Activated T-helper 1 cell treated with anti-CD3 and anti-CD28 coated beads, Interleukin-12 subunit alpha, Interleukin-12 subunit beta, Interleukin-2, Interleukin-4 antibody, amounts not matched to agents 30 ng/mL and 10 ng/mL and 1 ng/mL, durations not matched to agents 14 hours and 24 hours and 36 hours (primary cell): ENCODE data around the gene VRK1. TPM values are rescaled to one million over a fixed set of nuclear protein-coding genes. Genes with fewer than 3 reads are reported as not detected.

Source experiments
- DNase-seq: peaks from one replicate; pipeline ENCODE4 v3.0.0; 2021; ENCODE audit warnings: low spot score
- H3K27ac Mint-ChIP-seq: one replicate; pipeline ENCODE4 v1.8.0; 2021; ENCODE audit warnings: mild to moderate bottlenecking, mixed read lengths
- H3K27me3 Mint-ChIP-seq: one replicate; pipeline ENCODE4 v1.8.0; 2022; ENCODE audit warnings: mild to moderate bottlenecking, moderate library complexity, mixed read lengths; ENCODE audit not compliant: insufficient read depth
- H3K36me3 Mint-ChIP-seq: one replicate; pipeline ENCODE4 v1.8.0; 2021; ENCODE audit warnings: low read depth, mixed read lengths
- H3K4me1 Mint-ChIP-seq: one replicate; pipeline ENCODE4 v1.8.0; 2021; ENCODE audit warnings: low read depth, mixed read lengths
- H3K4me3 Mint-ChIP-seq: one replicate; pipeline ENCODE4 v1.8.0; 2021; ENCODE audit warnings: mild to moderate bottlenecking, moderate library complexity, mixed read lengths
- H3K9me3 Mint-ChIP-seq: one replicate; pipeline ENCODE4 v1.8.0; 2021; ENCODE audit warnings: mixed read lengths
- intact Hi-C: fragments of 100-400 bp; cut with micrococcal nuclease; formaldehyde crosslinking; loops from one replicate; pipeline ENCODE4 v1.15.1; 2024
- total RNA-seq: library from RNA; stranded (reverse); gene quantifications from 2 replicates; pipeline ENCODE4 v1.2.3, GENCODE V29; 2022

VRK1 gene
- total RNA-seq, 1 donor from 2014 or later: 79.4 TPM

DNA sequence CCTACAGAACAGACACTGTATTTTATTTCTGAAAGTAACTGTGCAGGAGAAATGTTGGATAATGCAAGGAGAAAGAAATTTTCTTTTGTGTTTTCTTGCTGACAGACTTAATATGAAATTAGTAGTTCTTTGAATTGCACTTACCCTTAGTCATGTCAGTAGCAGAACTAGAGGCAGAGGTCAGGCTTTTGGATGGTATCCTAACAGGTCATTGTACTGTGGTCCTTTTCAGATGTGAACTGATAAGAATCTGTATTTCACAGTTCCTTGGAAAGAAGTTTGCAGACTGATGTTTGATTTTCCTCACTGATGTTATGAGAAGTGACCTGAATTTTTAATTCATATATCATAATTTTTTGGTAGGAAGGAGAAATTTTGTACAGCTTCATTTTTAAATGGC lies 46.0 kb downstream of the VRK1 start:
- intact Hi-C loops: no loop called here
- Mint-ChIP-seq H3K27ac (no peak overlapping the region), H3K9me3 (no peaks in the 10 kb centered on the region), H3K4me3 (no peak overlapping the region), H3K36me3 (peaks cover 33% of the 10 kb centered on the region), H3K4me1 (peaks cover 9% of the 10 kb centered on the region), H3K27me3 (no peaks in the 10 kb centered on the region)
- DNase-seq: no peak

DNA sequence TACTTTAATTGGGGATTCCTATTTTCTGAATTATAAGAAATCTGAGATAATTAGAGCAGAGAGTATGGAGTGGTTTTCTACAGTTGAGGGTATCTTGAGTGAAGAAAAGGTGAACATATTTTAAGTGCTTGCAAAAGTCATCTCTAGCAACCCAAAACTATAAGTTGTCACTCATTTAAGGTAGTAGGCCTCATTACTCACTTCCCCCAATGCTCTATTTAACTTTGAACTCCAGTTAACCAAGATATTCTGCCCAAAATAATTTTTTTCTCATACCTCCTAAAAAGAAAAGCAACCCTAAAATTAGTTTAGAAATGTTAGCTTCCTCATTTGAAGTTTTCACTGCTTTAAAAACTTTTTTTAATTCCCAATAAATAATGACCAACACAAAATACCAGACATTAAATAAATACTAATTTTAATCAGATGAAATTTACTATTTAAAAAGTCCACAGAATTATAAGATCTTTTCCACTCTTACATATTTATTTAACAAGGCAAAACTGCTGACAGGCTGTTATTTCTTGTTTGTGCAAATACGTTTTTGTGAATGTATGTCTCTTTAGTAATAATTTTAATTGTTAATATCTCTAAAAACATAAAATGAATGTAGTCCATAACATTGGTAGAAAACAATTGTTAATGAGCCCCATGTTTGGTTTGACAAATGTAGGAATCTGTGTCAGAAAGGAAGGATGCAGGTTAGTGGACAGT lies 47.8 kb downstream of the VRK1 start:
- H3K27ac Mint-ChIP-seq: no peak overlapping the region
- no peaks in the 10 kb centered on the region for H3K27me3 Mint-ChIP-seq
- no peaks in the 10 kb centered on the region for H3K9me3 Mint-ChIP-seq
- no peak for DNase-seq
- intact Hi-C loops: no loop called here
- peaks cover 4% of the 10 kb centered on the region for H3K4me1 Mint-ChIP-seq
- H3K4me3 Mint-ChIP-seq: no peak overlapping the region
- peaks cover 28% of the 10 kb centered on the region for H3K36me3 Mint-ChIP-seq

DNA sequence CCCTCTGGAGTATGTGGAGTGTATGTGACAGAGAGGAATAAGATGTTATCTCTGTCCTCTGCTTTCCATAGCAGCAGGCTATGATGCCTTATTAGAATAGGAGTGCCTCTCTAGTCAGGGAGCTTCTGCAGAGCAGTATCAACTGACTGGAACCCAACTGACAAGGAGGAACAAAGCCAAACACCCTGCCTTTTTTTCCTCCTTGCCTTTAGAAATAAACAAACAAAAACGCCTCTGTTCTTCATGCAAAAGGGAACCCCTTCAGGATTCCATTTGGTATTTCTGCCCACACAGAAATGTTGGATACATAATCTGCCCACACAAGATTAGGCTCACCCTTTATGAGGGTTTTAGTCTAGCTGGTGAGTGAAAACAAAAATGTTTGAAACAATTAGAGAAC lies 50.3 kb downstream of the VRK1 start:
- intact Hi-C loops: no loop called here
- Mint-ChIP-seq H3K9me3 (no peaks in the 10 kb centered on the region), H3K4me1 (peaks cover 16% of the 10 kb centered on the region), H3K27me3 (no peaks in the 10 kb centered on the region), H3K4me3 (no peak overlapping the region), H3K36me3 (peaks cover 24% of the 10 kb centered on the region), H3K27ac (no peak overlapping the region)
- no peak for DNase-seq

- peaks cover 25% of the 10 kb centered on the region for H3K36me3 Mint-ChIP-seq
These were observed 50.8 kb downstream of the VRK1 start for GRCh38 chr14:96848011-96848410.

GRCh38 chr14:96849733-96850132 lies 52.6 kb downstream of the VRK1 start:
- H3K4me3 Mint-ChIP-seq: no peak overlapping the region
- H3K36me3 Mint-ChIP-seq: peaks cover 22% of the 10 kb centered on the region
- H3K27me3 Mint-ChIP-seq: no peaks in the 10 kb centered on the region
- peaks cover 17% of the 10 kb centered on the region for H3K4me1 Mint-ChIP-seq
- intact Hi-C loops: no loop called here
- H3K27ac Mint-ChIP-seq: no peak overlapping the region
- H3K9me3 Mint-ChIP-seq: no peaks in the 10 kb centered on the region
- DNase-seq: no peak

More at GRCh38 chr14:96848011-96848410, 50.8 kb downstream of the VRK1 start:
- no peak for DNase-seq
- H3K9me3 Mint-ChIP-seq: no peaks in the 10 kb centered on the region
- H3K27ac Mint-ChIP-seq: no peak overlapping the region
- peaks cover 18% of the 10 kb centered on the region for H3K4me1 Mint-ChIP-seq
- intact Hi-C loops: no loop called here
- H3K4me3 Mint-ChIP-seq: no peak overlapping the region
- H3K27me3 Mint-ChIP-seq: no peaks in the 10 kb centered on the region

DNA sequence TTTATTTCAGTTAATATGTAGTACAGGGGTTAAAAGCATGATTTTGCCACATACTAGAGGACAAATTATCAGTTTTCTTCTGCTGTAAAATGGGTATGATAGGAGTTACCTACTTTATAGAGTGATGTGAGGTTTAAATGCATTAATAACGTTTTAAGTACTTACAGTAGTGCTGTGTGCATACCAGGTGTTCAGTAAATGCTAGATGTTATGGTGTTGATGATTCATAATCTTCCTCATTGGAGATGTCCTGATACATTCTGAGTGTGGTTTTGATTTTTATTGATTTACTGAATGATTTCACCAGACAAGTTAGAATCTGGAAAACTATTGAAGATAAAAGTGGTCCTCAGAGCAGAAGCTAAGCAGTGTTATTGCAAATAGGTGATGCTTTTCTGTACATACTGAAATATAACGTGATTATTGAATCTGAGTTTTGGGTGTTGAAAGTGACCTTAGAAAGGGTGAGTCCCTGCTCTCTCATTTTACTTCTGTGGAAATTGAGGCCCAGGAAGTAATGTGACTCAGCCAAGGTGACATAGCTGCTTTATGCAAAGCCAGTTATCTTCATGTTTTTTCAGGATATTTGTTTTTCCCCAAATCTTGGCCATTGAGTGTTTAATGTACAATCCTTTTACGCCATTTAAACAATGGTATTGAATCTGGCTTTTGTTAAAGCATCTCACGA lies 54.7 kb downstream of the VRK1 start:
- Mint-ChIP-seq H3K9me3 (no peaks in the 10 kb centered on the region), H3K27ac (no peak overlapping the region), H3K27me3 (no peaks in the 10 kb centered on the region), H3K4me1 (peaks cover 17% of the 10 kb centered on the region), H3K36me3 (peaks cover 22% of the 10 kb centered on the region), H3K4me3 (no peak overlapping the region)
- intact Hi-C loops: no loop called here
- no peak for DNase-seq

DNA sequence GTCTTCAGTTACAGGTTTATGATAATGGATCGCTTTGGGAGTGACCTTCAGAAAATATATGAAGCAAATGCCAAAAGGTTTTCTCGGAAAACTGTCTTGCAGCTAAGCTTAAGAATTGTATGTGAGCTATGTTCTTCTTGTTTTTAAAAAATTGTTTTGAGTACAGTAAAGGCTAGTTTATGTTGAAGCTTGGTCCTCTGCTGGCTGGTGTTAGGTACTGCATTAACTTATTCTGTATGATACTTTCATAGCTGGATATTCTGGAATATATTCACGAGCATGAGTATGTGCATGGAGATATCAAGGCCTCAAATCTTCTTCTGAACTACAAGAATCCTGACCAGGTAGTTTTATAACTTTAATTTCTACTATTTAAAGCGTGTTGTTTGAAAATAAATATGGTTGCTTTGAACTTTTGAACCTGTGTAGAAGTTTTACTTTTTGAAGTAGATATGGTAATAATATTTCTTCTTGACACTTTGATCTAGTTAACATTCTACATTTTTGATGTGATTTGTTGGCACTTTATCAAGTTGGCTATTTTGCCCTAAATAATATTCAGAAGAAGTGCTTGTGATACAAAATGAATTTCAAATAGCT lies 55.7 kb downstream of the VRK1 start:
- no peak overlapping the region for H3K4me3 Mint-ChIP-seq
- peaks cover 17% of the 10 kb centered on the region for H3K4me1 Mint-ChIP-seq
- intact Hi-C loops: loop anchor here (1.0 kb wide), 1 partner anchor 56 kb away; the partner anchor contains the start of gene VRK1
- DNase-seq: no peak
- peak overlapping the region; percentile 6 for H3K27ac Mint-ChIP-seq
- no peaks in the 10 kb centered on the region for H3K9me3 Mint-ChIP-seq
- H3K36me3 Mint-ChIP-seq: peaks cover 18% of the 10 kb centered on the region
- H3K27me3 Mint-ChIP-seq: no peaks in the 10 kb centered on the region

DNA sequence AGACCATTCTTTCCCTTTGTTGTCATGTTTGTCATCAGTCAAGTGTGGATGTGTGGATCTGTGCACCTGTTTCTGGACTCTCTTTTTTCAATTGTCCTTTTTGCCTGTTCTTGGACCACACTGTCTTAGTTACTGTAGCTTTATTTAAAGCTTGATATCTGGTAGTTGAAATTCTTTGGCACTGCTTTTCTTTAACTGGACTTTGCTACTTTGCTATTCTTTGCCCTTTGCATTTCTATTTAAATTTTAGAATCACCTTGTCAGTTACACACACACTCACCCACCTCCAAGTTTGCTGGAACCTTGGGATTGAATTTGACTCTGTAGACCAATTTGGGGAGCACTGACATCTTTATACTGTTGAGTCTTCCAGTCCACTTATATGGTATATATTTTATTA lies 61.5 kb downstream of the VRK1 start:
- H3K27ac Mint-ChIP-seq: no peak overlapping the region
- peaks cover 8% of the 10 kb centered on the region for H3K36me3 Mint-ChIP-seq
- no peaks in the 10 kb centered on the region for H3K27me3 Mint-ChIP-seq
- H3K9me3 Mint-ChIP-seq: no peaks in the 10 kb centered on the region
- no peak for DNase-seq
- H3K4me3 Mint-ChIP-seq: no peak overlapping the region
- intact Hi-C loops: no loop called here
- no peaks in the 10 kb centered on the region for H3K4me1 Mint-ChIP-seq

DNA sequence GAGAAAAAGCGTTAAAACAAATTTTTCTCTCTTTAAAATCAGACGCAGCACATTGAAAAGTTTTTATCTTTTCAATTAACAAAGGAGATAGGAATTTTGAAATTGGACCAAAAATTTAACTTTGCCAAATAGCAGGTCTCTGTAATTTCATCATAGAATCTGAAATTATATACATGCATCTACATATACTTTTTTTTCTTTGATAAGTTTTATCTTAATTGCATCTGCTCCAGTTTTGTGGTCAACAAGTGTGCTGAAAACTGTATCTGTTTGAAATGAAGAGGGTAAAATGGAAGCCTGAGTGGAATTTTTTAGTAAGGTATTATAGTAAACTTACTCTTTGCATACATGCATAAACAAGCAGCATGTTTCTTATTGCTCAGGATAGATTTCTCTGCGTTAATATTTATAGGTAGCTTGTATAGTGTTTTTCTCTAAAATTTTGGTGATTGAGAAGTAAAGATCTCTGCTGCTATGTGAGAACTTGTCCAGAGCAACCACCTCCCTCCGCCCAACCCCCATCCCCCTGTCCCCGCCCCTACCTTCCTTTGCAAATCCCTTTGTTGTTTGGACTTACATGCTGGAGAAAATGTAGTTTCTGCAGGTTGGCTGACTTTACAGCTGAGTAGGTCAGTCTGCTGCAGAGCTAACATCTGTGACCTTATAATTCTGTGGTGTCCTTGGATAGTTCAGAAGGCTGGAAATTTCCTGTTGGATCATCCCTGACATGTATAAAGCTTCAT lies 64.6 kb downstream of the VRK1 start:
- Mint-ChIP-seq H3K36me3 (peaks cover 25% of the 10 kb centered on the region), H3K4me1 (no peaks in the 10 kb centered on the region), H3K27me3 (no peaks in the 10 kb centered on the region), H3K4me3 (no peak overlapping the region), H3K27ac (no peak overlapping the region), H3K9me3 (no peaks in the 10 kb centered on the region)
- no peak for DNase-seq
- intact Hi-C loops: no loop called here

DNA sequence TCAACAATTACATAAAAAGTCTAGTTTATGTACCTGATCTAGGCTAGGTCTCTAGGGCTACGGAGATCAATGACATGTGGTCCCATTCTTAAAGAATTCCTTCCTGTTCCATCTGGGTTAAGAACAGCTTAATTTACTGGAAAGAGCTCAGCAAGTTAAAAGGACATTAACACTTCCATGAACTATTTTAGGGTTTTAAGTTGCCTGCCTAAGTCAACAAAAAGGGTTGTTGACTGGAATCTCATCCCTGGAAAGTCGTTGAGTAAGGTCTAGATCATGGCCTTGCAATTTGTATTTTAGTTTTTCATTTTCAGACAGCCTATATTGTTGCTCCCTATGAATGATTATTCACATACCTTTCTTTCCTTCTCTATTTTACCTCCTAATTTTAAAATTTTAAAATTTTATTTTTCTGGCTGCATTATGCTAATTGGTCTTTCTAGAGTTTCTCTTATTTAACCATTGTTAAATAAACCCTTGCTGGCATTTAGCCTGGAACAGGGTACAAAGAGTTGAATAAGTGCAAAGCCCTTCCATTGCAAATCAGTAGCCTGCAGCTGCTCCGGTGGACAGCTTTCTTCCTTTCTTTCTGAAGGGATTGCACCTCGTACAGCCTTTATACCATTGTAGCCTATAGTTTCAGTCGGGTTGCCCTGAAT lies 66.3 kb downstream of the VRK1 start:
- H3K4me3 Mint-ChIP-seq: no peak overlapping the region
- peaks cover 29% of the 10 kb centered on the region for H3K36me3 Mint-ChIP-seq
- H3K4me1 Mint-ChIP-seq: no peaks in the 10 kb centered on the region
- H3K27me3 Mint-ChIP-seq: no peaks in the 10 kb centered on the region
- no peak for DNase-seq
- intact Hi-C loops: no loop called here
- no peaks in the 10 kb centered on the region for H3K9me3 Mint-ChIP-seq
- no peak overlapping the region for H3K27ac Mint-ChIP-seq

DNA sequence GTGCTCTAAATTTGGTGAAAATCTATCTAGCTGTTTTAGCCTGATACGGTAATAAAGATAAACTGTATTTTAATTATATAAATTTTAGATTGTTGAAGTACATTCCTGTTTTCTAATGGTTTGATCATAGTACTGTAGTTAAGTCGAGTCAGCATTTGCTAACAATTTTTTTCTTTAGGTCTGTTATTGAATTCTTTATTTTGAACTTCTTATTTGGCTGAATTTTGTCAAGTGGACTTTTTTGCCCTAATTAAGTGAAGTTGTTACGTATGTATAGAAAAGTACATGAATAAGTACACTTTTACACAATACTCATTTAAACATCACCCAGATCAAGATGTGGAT lies 66.8 kb downstream of the VRK1 start:
- intact Hi-C loops: no loop called here
- H3K36me3 Mint-ChIP-seq: peaks cover 29% of the 10 kb centered on the region
- no peaks in the 10 kb centered on the region for H3K27me3 Mint-ChIP-seq
- H3K4me1 Mint-ChIP-seq: no peaks in the 10 kb centered on the region
- DNase-seq: no peak
- H3K27ac Mint-ChIP-seq: no peak overlapping the region
- no peaks in the 10 kb centered on the region for H3K9me3 Mint-ChIP-seq
- no peak overlapping the region for H3K4me3 Mint-ChIP-seq

GRCh38 chr14:96867634-96868033 lies 70.5 kb downstream of the VRK1 start:
- H3K4me1 Mint-ChIP-seq: no peaks in the 10 kb centered on the region
- H3K27ac Mint-ChIP-seq: no peak overlapping the region
- no peaks in the 10 kb centered on the region for H3K9me3 Mint-ChIP-seq
- peaks cover 35% of the 10 kb centered on the region for H3K36me3 Mint-ChIP-seq
- H3K27me3 Mint-ChIP-seq: no peaks in the 10 kb centered on the region
- H3K4me3 Mint-ChIP-seq: no peak overlapping the region
- no peak for DNase-seq
- intact Hi-C loops: no loop called here
